NAMALWA (cell line): ENCODE results near the gene PRM1.

ENCODE experiments used
- DNase-seq: peaks from one replicate; pipeline ENCODE4 v3.0.0-alpha.2; 2015; ENCODE audit warnings: low spot score

The PRM1 gene

GRCh38 chr16:11236461-11237254 is 44.5 kb downstream of the PRM1 start:
- no peak for DNase-seq

GRCh38 chr16:11235703-11235991 is 45.5 kb downstream of the PRM1 start:
- DNase-seq, result no peak

GRCh38 chr16:11234884-11235702 is 46.0 kb downstream of the PRM1 start:
- no peak for DNase-seq

GRCh38 chr16:11233727-11234376 is 47.3 kb downstream of the PRM1 start:
- DNase-seq, result no peak

GRCh38 chr16:11232852-11233726 is 48.0 kb downstream of the PRM1 start:
- no peak for DNase-seq

- DNase-seq, result no peak
Measured at GRCh38 chr16:11232302-11232851, 48.8 kb downstream of the PRM1 start.

- no peak for DNase-seq
Measured at GRCh38 chr16:11231367-11231970, 49.7 kb downstream of the PRM1 start.
